Chondrocyte (in vitro differentiated cells): ENCODE measurements around the gene SLC27A2. TPM values are rescaled to one million over a fixed set of nuclear protein-coding genes. Genes with fewer than 3 reads are reported as not detected.

Experiments
- DNase-seq: peaks from one replicate; pipeline ENCODE4 v3.0.0; 2021; ENCODE audit warnings: mixed read lengths, low spot score
- H3K27ac Mint-ChIP-seq: one replicate; pipeline ENCODE4 v1.8.0; 2021; ENCODE audit warnings: mild to moderate bottlenecking, moderate library complexity, mixed read lengths; ENCODE audit not compliant: unreplicated experiment
- H3K27me3 Mint-ChIP-seq: 2 replicates; pipeline ENCODE4 v1.8.0; 2021; ENCODE audit warnings: low read depth, mixed read lengths
- H3K36me3 Mint-ChIP-seq: 2 replicates; pipeline ENCODE4 v1.8.0; 2021; ENCODE audit warnings: low read depth, mixed read lengths
- H3K4me1 Mint-ChIP-seq: 2 replicates; pipeline ENCODE4 v1.8.0; 2021; ENCODE audit warnings: low read depth, mild to moderate bottlenecking, mixed read lengths
- H3K4me3 Mint-ChIP-seq: one replicate; pipeline ENCODE4 v1.8.0; 2021; ENCODE audit warnings: mild to moderate bottlenecking, moderate library complexity, mixed read lengths; ENCODE audit not compliant: unreplicated experiment
- H3K9me3 Mint-ChIP-seq: 2 replicates; pipeline ENCODE4 v1.8.0; 2021; ENCODE audit warnings: low read depth, mixed read lengths
- CTCF ChIP-seq: fragments of 200-600 bp; sonication (generic); IDR thresholded peaks from 2 replicates; pipeline ENCODE4 v1.5.0; 2021; ENCODE audit warnings: antibody characterized with exemption, mild to moderate bottlenecking, moderate library complexity
- total RNA-seq: library from RNA; stranded (reverse); gene quantifications from 3 replicates; pipeline ENCODE4 v1.2.1, GENCODE V29; 2021

The SLC27A2 gene
- total RNA-seq, 1 donor from 2014 or later = not detected

GRCh38 chr15:50222181-50222580 lies 40.2 kb downstream of the SLC27A2 start:
- no peak overlapping the region for H3K4me3 Mint-ChIP-seq
- no peaks in the 10 kb centered on the region for H3K9me3 Mint-ChIP-seq
- no peak for TF ChIP-seq CTCF
- H3K36me3 Mint-ChIP-seq = no peaks in the 10 kb centered on the region
- peaks cover 5% of the 10 kb centered on the region for H3K4me1 Mint-ChIP-seq
- H3K27me3 Mint-ChIP-seq = peaks cover 4% of the 10 kb centered on the region
- H3K27ac Mint-ChIP-seq = no peak overlapping the region
- DNase-seq = no peak

DNA sequence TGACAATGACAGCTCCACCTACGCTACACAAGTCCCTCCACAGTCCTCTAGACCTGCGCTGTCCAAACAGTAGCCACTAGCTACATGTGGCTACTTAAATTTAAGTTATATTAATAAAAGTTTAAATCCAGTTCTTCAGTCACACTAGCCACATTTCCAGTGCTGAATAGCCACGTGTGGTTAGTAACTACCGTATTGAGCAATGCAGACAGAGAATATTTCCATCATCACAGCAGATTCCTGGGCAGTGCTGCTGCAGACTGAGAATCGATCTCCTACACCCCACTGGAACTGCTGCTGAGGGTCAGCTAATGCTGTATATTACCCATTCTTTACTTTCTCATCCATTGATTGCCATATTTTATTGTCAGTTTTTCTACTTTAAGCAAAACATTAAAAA lies 42.6 kb downstream of the SLC27A2 start:
- Mint-ChIP-seq H3K36me3 (no peaks in the 10 kb centered on the region), H3K27ac (no peak overlapping the region), H3K4me3 (no peak overlapping the region), H3K4me1 (peaks cover 6% of the 10 kb centered on the region), H3K27me3 (peaks cover 4% of the 10 kb centered on the region), H3K9me3 (no peaks in the 10 kb centered on the region)
- TF ChIP-seq CTCF = no peak
- no peak for DNase-seq

- Mint-ChIP-seq H3K27me3 (peaks cover 4% of the 10 kb centered on the region), H3K4me3 (no peak overlapping the region), H3K27ac (no peak overlapping the region), H3K4me1 (peaks cover 6% of the 10 kb centered on the region), H3K9me3 (no peaks in the 10 kb centered on the region), H3K36me3 (no peaks in the 10 kb centered on the region)
- TF ChIP-seq CTCF = no peak
- DNase-seq = no peak
Observed at GRCh38 chr15:50225057-50225456, 43.1 kb downstream of the SLC27A2 start.

DNA sequence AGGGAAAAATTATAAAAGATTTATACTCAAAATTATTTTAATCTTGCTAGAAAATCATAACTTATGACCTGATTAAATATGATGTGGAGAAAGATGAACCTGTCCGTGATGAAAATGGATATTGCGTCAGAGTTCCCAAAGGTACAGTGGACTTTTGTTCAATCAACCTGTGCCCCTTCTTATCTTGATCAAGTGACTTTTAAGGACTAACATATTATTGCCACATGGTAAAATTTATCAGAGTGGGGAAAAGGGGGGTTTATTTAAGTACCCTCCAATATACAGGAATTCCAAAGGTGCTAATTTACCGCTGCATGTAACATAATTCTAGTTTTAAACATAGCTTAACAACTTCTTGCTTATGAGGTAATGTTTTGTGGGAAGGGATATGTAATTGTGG lies 43.9 kb downstream of the SLC27A2 start:
- Mint-ChIP-seq H3K9me3 (no peaks in the 10 kb centered on the region), H3K4me1 (peaks cover 6% of the 10 kb centered on the region), H3K27ac (no peak overlapping the region), H3K4me3 (no peak overlapping the region), H3K36me3 (no peaks in the 10 kb centered on the region), H3K27me3 (peaks cover 4% of the 10 kb centered on the region)
- no peak for TF ChIP-seq CTCF
- no peak for DNase-seq

DNA sequence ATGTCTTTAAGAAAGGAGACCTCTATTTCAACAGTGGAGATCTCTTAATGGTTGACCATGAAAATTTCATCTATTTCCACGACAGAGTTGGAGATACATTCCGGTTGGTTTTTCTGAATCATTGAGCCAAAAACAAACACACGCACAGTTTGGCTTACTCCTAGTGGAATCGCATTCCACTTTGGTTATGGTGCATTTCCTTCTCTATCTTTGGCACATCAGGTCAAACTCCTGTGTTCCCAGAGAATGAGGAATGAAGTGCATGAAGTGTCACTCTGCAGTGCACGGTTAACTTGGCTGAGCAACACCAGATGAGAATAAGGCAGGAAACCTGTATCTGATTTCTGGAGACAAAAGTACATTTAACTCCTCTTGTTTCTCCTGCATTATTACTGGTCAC lies 45.1 kb downstream of the SLC27A2 start:
- Mint-ChIP-seq H3K36me3 (no peaks in the 10 kb centered on the region), H3K4me3 (no peak overlapping the region), H3K27me3 (peaks cover 3% of the 10 kb centered on the region), H3K27ac (no peak overlapping the region), H3K9me3 (no peaks in the 10 kb centered on the region), H3K4me1 (peaks cover 6% of the 10 kb centered on the region)
- no peak for TF ChIP-seq CTCF
- DNase-seq = no peak
